COR-L47 (cell line): ENCODE data around the gene ST6GALNAC4.
"Not testable (repeated sequence)": the region's sequence is repeated elsewhere in the genome, so short reads cannot be mapped to it uniquely, and the experiment has no call there.

Experiments used
- DNase-seq: peaks from one replicate; lab custom pipeline; 2025; lab: John Stamatoyannopoulos, UW

ST6GALNAC4 gene

GRCh38 chr9:127870153-127870491, 46.7 kb downstream of the ST6GALNAC4 start:
- not testable (repeated sequence) for DNase-seq

- peak; percentile 82 for DNase-seq
Measured at GRCh38 chr9:127869310-127870152, 47.3 kb downstream of the ST6GALNAC4 start.

- DNase-seq: no peak
Measured at GRCh38 chr9:127868278-127868902, 48.5 kb downstream of the ST6GALNAC4 start.

GRCh38 chr9:127867356-127868277, 49.2 kb downstream of the ST6GALNAC4 start:
- DNase-seq: no peak

- DNase-seq: no peak
Measured at GRCh38 chr9:127866535-127866934, 50.3 kb downstream of the ST6GALNAC4 start.

- DNase-seq: no peak
Measured at GRCh38 chr9:127865645-127866464, 51.0 kb downstream of the ST6GALNAC4 start.

- DNase-seq: no peak
Measured at GRCh38 chr9:127863191-127863621, 53.6 kb downstream of the ST6GALNAC4 start.

GRCh38 chr9:127862075-127863011, 54.5 kb downstream of the ST6GALNAC4 start:
- DNase-seq: no peak

GRCh38 chr9:127860779-127861178, 56.1 kb downstream of the ST6GALNAC4 start:
- DNase-seq: no peak

GRCh38 chr9:127860260-127860659, 56.6 kb downstream of the ST6GALNAC4 start:
- DNase-seq: no peak

- peak; percentile 28 for DNase-seq
Measured at GRCh38 chr9:127858041-127858512, 58.8 kb downstream of the ST6GALNAC4 start.
